GM12891 (cell line): ENCODE data around the gene ITM2B.
"Not testable (repeated sequence)": the region's sequence is repeated elsewhere in the genome, so short reads cannot be mapped to it uniquely, and the experiment has no call there.

ENCODE experiments used
- DNase-seq: peaks from one replicate; pipeline ENCODE4 v3.0.0; 2011; ENCODE audit warnings: low spot score; ENCODE audit not compliant: insufficient read length
- FAIRE-seq: peaks from 2 replicates; lab custom pipeline; 2011; peaks lifted over from hg19 to GRCh38; lab: Jason Lieb, UNC
- PAX5 ChIP-seq: IDR thresholded peaks from 2 replicates; pipeline ENCODE4 v1.6.1; 2011; ENCODE audit warnings: low read length, moderate library complexity, mild to moderate bottlenecking; ENCODE audit not compliant: insufficient read depth, severe bottlenecking
- POLR2A ChIP-seq: IDR thresholded peaks from 2 replicates; pipeline ENCODE4 v1.6.1; 2011; ENCODE audit warnings: low read depth, low read length, control low read depth
- POLR2AphosphoS5 ChIP-seq: IDR thresholded peaks from 2 replicates; pipeline ENCODE4 v1.6.1; 2011; ENCODE audit warnings: low read depth, low read length, control low read depth
- POU2F2 ChIP-seq: IDR thresholded peaks from 2 replicates; pipeline ENCODE4 v1.6.1; 2011; ENCODE audit warnings: low read depth, mild to moderate bottlenecking, control low read depth, low read length, moderate library complexity
- SPI1 ChIP-seq: IDR thresholded peaks from 2 replicates; pipeline ENCODE4 v1.6.1; 2011; ENCODE audit warnings: low read depth, low read length, control low read depth
- TAF1 ChIP-seq: IDR thresholded peaks from 2 replicates; pipeline ENCODE4 v1.6.1; 2011; ENCODE audit warnings: low read depth, low read length, control low read depth

ITM2B gene

GRCh38 chr13:48236528-48237353 lies 3.7 kb downstream of the ITM2B start:
- FAIRE-seq: no peak
- no peak for DNase-seq
- TF ChIP-seq POLR2AphosphoS5: no peak
- no peak for TF ChIP-seq POU2F2
- no peak for TF ChIP-seq TAF1
- no peak for TF ChIP-seq SPI1
- TF ChIP-seq POLR2A: no peak
- TF ChIP-seq PAX5: no peak

- not testable (repeated sequence) for FAIRE-seq, DNase-seq
These were observed 6.4 kb downstream of the ITM2B start for GRCh38 chr13:48239369-48239768.

GRCh38 chr13:48241651-48242050 lies 8.6 kb downstream of the ITM2B start:
- DNase-seq (no peak), FAIRE-seq (no peak)
- TF ChIP-seq POLR2AphosphoS5: no peak

GRCh38 chr13:48242677-48243076 lies 9.7 kb downstream of the ITM2B start:
- FAIRE-seq (no peak), DNase-seq (no peak)
- TF ChIP-seq POU2F2 (no peak), SPI1 (no peak), POLR2A (no peak), TAF1 (no peak), POLR2AphosphoS5 (no peak), PAX5 (no peak)

- FAIRE-seq (no peak), DNase-seq (no peak)
- TF ChIP-seq SPI1: no peak
- TF ChIP-seq POLR2A: no peak
- no peak for TF ChIP-seq TAF1
- TF ChIP-seq POU2F2: no peak
- no peak for TF ChIP-seq POLR2AphosphoS5
These were observed 11.2 kb downstream of the ITM2B start for GRCh38 chr13:48244159-48244558.

GRCh38 chr13:48246102-48246501 lies 13.1 kb downstream of the ITM2B start:
- DNase-seq: no peak
- TF ChIP-seq POLR2AphosphoS5 (no peak), POLR2A (no peak), PAX5 (no peak)
- no peak for FAIRE-seq

- no peak for FAIRE-seq
- TF ChIP-seq PAX5 (no peak), POLR2A (no peak), TAF1 (no peak), POLR2AphosphoS5 (no peak)
These were observed 16.0 kb downstream of the ITM2B start for GRCh38 chr13:48249018-48249417.

GRCh38 chr13:48251611-48252081 lies 18.6 kb downstream of the ITM2B start:
- TF ChIP-seq PAX5 (no peak), TAF1 (no peak), POU2F2 (no peak), SPI1 (no peak), POLR2AphosphoS5 (no peak)
- DNase-seq (no peak), FAIRE-seq (no peak)

More at GRCh38 chr13:48249018-48249417, 16.0 kb downstream of the ITM2B start:
- DNase-seq: no peak

GRCh38 chr13:48252176-48252575 lies 19.2 kb downstream of the ITM2B start:
- DNase-seq (no peak), FAIRE-seq (no peak)
- TF ChIP-seq PAX5 (no peak), POLR2A (no peak)

- no peak for TF ChIP-seq POU2F2
- no peak for TF ChIP-seq POLR2A
- no peak for TF ChIP-seq PAX5
- TF ChIP-seq TAF1: no peak
- no peak for TF ChIP-seq POLR2AphosphoS5
- TF ChIP-seq SPI1: no peak
- FAIRE-seq: no peak
- no peak for DNase-seq
These were observed 20.8 kb downstream of the ITM2B start for GRCh38 chr13:48253849-48254248.

- TF ChIP-seq SPI1: no peak
- FAIRE-seq (no peak), DNase-seq (no peak)
These were observed 22.1 kb downstream of the ITM2B start for GRCh38 chr13:48255090-48255489.
